ENCODE data around the gene CAMKK2.

CAMKK2 gene

DNA sequence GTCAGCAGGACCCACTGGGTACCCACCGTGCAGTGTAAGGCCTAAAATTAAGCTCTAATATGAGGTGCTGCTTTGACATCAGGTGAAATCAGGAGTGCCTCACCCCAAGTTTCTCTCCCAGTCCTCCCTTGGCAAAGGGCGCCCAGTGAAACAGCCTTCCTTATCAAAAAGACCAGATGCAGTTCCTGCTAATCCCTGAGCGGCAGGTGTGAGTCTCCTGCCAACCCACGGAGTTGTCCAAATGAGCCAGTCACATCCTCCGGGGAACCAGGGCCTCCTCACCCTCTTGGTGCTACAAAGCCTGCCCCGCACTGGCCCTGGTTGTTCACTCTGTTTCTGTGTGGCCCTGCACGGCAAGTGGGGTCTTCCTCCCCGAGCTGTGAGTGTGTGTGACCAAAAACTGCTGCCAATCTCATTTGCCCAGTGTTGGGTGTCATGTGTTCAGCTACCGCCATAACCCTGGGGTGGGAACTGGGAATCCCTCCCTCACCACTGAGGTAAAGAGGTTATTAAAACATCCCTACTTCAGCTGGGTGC lies 106.8 kb downstream of the CAMKK2 start:
- DNase-seq = no peak

DNA sequence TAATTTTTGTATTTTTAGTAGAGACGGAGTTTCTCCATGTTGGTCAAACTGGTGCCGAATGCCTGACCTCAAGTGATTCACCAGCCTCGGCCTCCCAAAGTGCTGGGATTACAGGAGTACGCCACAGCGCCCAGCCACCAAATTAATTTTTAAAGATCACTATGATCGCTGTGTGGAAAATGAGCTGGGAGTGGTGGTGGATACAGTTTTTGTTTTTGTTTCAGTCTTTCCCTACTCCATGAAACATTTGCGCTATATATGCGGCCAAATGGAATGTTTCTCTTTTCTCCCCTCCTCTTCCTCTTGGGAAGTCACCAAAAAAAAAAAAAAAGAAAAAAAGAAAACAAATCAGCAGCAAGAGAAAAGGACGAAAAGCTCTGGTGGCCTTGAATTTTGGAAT lies 107.4 kb downstream of the CAMKK2 start:
- DNase-seq = no peak

DNA sequence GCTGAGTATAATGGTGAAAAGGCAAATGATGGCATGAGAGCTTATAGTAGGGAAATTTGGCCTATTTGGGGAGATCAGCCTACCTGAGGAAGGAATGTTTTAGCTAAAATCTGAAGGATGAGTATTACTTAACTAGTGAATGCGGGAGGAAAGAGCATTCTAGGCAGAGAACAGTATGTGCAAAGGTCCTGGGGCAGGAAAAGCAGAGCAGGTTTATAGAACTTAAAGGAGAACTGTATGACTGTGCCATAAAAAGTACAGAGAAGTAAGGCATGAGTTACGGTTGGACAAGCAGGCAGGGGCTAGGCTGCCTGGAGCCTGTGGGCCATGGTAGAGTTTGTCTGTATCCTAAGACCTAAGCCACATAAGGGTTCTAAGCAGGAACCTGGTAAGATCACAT lies 108.3 kb downstream of the CAMKK2 start:
- no peak for DNase-seq

All from CD4-positive, alpha-beta T cell treated with Interleukin-4 for 4 hours (primary cell).